ENCODE data around the gene MYO5C. TPM values are rescaled to one million over a fixed set of nuclear protein-coding genes. Genes with fewer than 3 reads are reported as not detected.

Gene MYO5C
- total RNA-seq, 2 experiments from 2014 or later = 1.6 to 4.1 TPM

GRCh38 chr15:52185151-52185561 is 110.4 kb downstream of the MYO5C start:
- Histone ChIP-seq H3K9me2 (ENCODE audit: insufficient read depth, low read length) (no peaks in the 10 kb centered on the region), H3K4me2 (ENCODE audit: low read length) (no peak overlapping the region), H3K79me2 (ENCODE audit: insufficient read depth, low read depth, low read length) (no peaks in the 10 kb centered on the region), H3K4me1 (ENCODE audit: insufficient read depth, low read length, poor library complexity, severe bottlenecking) (peaks cover 38% of the 10 kb centered on the region), H3K36me3 (ENCODE audit: insufficient read depth, low read length) (no peaks in the 10 kb centered on the region), H3K27ac (ENCODE audit: low read depth, low read length, poor library complexity, severe bottlenecking) (no peak overlapping the region), H3K9me3 (ENCODE audit: low read length) (no peaks in the 10 kb centered on the region), H2AFZ (ENCODE audit: low read length) (no peak overlapping the region), H3K4me3 (ENCODE audit: low read depth, low read length, poor library complexity, severe bottlenecking) (no peak overlapping the region), H4K20me1 (ENCODE audit: insufficient read depth, low read length) (no peaks in the 10 kb centered on the region)
- ChIA-PET POLR2A (interaction anchor here (0.8 to 1.8 kb wide), 5 partner anchors 9 to 41 kb away, joined by 3 to 6 read pairs (median 3); no protein-coding TSS in a partner anchor), CTCF (ENCODE audit: unreplicated experiment) (interaction anchor here (0.7 to 2.3 kb wide), 4 partner anchors 10 to 43 kb away, joined by 3 to 10 read pairs (median 10); no protein-coding TSS in a partner anchor)
- no TSS peak for BruUV-seq (replicated peaks)
- intact Hi-C loops (cut with micrococcal nuclease; ENCODE audit: unreplicated experiment) = no loop called here
- no peak for DNase-seq (ENCODE audit: low spot score)
- TF ChIP-seq EZH2phosphoT487 (IDR thresholded peaks at IDR 0.05; ENCODE audit: borderline replicate concordance, low read depth, low read length) (no peak), CTCF (conservative IDR thresholded peaks at IDR 0.05; ENCODE audit: low read length) (no peak)

GRCh38 chr15:52184721-52185120 is 110.9 kb downstream of the MYO5C start:
- Histone ChIP-seq H3K79me2 (ENCODE audit: insufficient read depth, low read depth, low read length) (no peaks in the 10 kb centered on the region), H4K20me1 (ENCODE audit: insufficient read depth, low read length) (no peaks in the 10 kb centered on the region), H3K4me3 (ENCODE audit: low read depth, low read length, poor library complexity, severe bottlenecking) (no peak overlapping the region), H3K4me2 (ENCODE audit: low read length) (no peak overlapping the region), H3K9me2 (ENCODE audit: insufficient read depth, low read length) (no peaks in the 10 kb centered on the region), H3K9me3 (ENCODE audit: low read length) (no peaks in the 10 kb centered on the region), H3K36me3 (ENCODE audit: insufficient read depth, low read length) (no peaks in the 10 kb centered on the region), H3K4me1 (ENCODE audit: insufficient read depth, low read length, poor library complexity, severe bottlenecking) (peaks cover 38% of the 10 kb centered on the region), H3K27ac (ENCODE audit: low read depth, low read length, poor library complexity, severe bottlenecking) (no peak overlapping the region), H2AFZ (ENCODE audit: low read length) (no peak overlapping the region)
- TF ChIP-seq EZH2phosphoT487 (IDR thresholded peaks at IDR 0.05; ENCODE audit: borderline replicate concordance, low read depth, low read length) (no peak), CTCF (conservative IDR thresholded peaks at IDR 0.05; ENCODE audit: low read length) (no peak)
- intact Hi-C loops (cut with micrococcal nuclease; ENCODE audit: unreplicated experiment) = loop anchor here (5.0 kb wide), 1 partner anchor 493 kb away; the partner anchor contains the start of gene ATOSA
- BruUV-seq (replicated peaks) = no TSS peak
- no peak for DNase-seq (ENCODE audit: low spot score)
- ChIA-PET CTCF (ENCODE audit: unreplicated experiment) (interaction anchor here (0.7 to 2.3 kb wide), 5 partner anchors 11 to 51 kb away, joined by 3 to 10 read pairs (median 10); no protein-coding TSS in a partner anchor), POLR2A (interaction anchor here (0.5 to 1.8 kb wide), 9 partner anchors 9 to 1355 kb away, joined by 3 to 6 read pairs (median 3); no protein-coding TSS in a partner anchor)

Measured in OCI-LY7 (cell line).